HG02610 (cell line): ENCODE results near the gene ITIH3.

Source experiments
- ATAC-seq: cut with Tn5 transposase; IDR thresholded peaks from one replicate; pipeline ENCODE4 v1.9.1; 2021; ENCODE audit warnings: mild to moderate bottlenecking, moderate library complexity; ENCODE audit not compliant: unreplicated experiment

Gene ITIH3

DNA sequence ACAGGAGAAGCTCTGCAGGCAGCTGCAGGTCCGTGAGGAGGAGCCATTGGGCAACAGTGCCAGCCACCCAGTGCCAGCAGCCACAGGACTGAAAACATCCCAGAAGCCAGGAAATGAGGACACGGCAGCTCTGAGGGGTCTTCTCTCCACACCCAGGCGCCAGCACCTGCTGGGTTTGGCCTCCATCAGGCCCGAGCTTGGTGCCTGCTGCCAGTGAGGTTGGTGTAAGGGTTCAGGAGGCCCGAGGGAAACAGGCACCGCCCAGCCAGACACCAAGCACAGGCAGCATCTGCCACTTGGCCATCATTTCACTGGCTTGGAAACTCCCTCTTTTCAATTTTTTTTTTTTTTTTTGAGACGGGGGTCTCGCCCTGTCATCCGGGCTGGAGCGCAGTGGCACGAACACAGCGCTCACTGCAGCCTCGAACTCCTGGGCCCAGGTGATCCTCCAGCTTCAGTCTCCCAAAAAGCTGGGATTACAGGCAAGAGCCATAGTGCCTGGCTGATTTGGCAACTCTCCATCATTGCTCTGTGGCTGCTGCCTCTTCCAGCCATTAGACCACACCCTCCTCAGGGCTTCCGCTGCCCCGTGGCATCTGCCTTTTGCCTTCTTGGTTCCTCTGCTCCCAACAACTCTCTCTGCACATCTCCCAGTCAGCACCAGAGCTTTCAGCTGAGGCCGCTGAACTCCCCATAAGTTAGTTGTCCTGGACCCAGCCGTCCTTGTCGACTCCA lies 1.5 kb upstream of the ITIH3 start:
- no peak for ATAC-seq

DNA sequence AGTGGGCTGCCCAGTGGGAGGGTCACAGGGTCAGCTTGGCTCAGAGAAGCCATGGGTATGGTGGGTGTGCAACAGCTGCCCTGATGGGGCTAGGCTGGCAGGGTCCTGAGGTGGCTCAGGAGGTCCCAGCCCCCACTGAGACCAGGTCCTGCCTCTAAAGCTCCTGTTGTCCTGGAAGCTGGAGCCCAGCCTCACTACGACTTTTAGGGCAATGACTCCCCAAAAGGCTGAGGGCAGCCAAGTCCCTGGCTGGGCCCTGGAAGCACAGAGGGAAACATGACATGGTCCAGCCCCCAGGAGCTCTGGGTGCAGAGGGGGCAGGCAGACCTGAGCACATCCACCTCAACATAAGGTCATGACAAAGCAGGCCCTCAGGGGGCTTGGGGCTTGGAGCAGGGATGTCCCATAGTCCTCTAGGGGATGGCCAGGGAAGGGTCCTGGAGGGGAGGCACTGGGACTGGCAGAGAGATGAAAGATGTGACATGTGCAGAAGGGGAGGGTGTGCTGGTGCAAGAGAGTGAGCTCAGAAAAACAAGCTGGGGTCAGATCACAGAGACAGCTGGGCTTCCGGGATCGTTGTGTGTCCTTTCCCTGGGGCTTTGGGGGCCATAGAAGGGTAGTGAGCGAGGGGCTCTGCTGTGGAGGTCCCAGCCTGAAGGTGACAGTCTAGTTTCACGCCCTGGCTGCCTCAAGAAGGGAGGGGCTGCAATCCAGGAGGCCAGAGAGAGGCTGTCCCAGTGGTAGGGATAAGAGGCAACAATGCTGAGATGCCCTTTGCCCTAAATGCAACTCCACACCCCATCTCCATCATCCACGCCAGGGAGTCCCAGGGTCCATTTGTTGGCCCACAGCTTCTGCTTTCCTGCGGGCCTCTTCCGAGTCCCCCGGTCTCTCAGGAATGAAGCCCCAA lies 639 bp upstream of the ITIH3 start:
- no peak for ATAC-seq

DNA sequence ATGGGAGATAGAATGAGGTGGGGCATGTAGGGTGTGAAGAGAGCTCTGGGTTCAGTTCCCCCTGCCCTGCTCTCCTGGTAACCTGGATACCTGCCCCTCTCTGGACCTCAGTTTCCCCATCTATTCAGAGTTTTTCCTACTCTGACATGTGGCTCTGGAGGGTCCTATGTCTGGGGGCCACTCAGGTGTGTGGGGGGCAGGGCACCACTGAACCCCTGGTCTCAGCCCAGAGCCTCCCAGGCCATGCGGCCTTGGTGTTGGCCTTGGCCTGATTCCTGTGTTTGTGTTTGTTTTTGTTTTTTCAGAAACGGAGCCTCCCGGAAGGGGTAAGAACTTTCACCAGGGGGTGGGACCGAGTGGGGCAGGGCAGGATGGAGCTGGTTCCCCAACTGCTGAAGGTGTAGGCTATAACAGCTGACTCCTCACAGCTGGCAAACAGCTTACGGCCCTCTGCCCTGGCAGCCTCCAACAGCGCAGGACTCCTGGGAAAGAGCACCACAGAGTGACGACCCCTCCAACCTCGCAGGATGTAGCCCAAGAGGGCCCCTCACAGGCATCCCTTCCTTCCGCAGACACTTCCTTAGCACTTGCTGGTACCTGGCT lies 803 bp downstream of the ITIH3 start:
- no peak for ATAC-seq

DNA sequence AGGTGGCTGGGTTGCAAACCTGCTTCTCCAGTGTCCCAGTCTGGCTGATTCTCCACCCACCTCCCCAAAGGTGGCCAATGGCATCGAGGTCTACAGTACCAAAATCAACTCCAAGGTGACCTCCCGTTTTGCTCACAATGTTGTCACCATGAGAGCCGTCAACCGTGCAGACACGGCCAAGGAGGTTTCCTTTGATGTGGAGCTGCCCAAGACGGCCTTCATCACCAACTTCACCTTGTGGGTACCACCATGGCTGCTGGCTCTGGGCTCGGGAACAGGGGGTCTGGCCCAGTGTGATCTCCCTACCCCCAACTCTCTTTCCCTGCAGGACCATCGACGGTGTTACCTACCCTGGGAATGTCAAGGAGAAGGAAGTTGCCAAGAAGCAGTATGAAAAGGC lies 1.8 kb downstream of the ITIH3 start:
- no peak for ATAC-seq

DNA sequence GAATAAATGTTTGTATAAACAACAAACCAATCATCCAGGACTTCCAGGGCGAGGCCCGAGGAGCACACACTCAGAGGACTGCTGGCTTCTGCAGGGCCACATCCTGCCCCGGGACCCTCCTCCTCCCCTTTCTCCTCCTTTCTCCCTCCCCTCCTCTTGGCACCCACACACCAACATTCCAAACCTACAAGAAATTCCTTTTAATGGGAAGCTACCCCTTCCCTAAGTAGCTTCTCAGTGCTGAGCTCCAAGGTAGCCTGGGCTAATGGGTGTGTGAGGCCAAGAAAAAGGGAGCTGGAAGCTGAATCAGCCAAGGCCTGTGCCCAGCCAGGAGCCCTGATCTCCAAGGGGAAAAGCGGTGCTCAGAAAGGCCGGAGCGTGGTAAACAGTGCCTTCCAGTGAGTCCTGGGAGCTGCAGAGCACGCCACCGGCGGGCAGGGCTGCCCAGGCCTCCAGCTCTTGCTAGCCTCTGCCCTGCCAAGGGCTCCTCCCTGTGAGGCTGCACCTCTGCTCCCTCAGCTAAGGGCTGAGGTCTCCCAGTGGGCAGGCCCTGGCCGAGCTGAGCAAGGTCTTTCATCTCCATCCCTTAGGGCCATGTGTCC lies 3.9 kb downstream of the ITIH3 start:
- ATAC-seq = no peak

DNA sequence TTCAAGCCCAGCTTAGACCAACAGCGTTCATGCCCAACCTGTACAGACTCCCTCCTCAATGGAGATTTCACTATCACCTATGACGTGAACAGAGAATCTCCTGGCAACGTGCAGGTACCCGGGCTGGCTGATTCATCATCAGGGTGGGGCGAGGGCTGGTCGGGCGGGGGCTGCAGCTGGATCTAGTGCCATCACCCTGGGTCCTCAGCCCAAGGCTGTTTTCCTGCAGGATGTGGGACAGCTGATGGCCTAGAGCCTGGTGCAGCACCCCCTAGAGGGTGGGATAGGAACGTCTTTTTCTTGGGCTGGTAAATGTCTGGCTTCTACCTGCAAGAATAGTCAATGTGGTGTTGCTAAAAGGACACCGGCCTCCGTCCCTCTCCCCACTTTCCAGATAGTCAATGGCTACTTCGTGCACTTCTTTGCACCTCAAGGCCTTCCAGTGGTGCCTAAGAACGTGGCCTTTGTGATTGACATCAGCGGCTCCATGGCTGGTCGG lies 4.4 kb downstream of the ITIH3 start:
- ATAC-seq = no peak

DNA sequence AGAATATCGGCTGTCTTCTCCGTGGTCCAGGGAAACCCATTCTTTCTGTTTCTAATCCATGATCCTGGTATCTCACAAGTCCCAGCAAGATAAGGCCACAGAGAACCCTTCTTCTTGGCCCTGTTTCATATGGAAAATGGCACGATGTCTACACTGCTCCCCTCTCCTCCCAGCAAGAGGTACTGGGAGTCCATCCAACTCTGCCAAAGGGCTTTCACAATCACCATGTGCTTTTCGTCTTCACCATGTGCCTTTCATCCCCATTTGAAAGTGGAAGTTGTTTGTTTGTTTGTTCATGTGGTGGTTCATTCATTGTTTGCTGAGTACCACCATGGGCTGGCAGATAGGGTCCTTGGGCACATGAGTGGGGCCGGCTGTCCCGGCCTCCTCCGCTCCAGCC lies 5.5 kb downstream of the ITIH3 start:
- ATAC-seq = no peak

DNA sequence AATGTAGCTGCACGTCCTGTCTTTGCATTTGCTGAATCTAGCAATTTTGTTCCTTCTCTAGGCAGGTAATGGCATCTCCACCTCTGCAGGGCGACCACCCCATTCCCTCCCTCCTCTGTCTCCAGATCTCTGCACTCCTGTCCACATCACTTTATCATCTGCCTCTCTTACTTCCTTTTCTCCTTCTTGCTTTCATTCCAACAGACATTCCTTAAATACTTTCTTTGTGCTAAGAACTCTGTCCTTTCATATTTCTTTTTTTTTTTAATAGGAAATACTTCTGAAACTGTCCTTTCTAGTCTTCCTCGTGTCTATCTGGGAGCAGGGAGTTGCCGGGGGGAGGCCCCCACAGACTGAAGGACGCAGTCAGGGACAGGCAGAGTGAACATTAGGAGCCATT lies 7.2 kb downstream of the ITIH3 start:
- no peak for ATAC-seq

DNA sequence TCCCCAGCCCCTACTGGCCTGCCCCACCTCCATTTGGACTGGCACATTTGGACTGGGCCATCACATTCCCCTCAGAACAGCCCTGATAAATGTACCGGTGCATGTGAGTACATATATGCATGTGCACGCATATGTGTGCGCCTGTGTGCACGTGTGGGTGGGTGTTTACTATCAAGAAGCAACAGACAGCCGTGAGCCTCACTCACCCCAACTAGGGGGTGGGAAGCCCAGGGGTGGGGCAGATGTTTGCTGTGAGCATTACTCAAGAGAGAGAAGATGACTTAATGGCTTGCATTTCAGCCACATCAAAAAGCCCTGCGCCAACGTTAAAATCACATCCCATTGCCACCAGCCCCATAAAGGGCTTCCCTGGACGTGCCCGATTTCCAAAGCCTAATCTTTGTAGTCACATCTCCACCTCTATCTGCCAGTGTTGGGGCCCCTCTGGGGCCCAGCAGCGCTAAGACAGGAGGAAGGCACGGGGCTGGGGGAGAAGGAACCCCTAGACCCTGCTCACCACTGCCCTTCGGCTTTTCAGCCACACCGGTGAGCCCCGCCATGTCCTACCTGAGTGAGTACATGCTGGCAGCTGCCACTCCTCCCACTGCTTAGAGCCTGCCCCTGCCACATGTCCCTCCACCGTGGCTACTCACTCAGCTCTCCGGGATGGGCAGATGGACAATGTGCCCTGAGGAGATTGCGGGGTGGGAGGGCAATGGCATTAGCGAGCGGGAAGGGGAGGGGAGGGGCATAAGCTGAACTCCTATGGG lies 10.9 kb downstream of the ITIH3 start:
- no peak for ATAC-seq

DNA sequence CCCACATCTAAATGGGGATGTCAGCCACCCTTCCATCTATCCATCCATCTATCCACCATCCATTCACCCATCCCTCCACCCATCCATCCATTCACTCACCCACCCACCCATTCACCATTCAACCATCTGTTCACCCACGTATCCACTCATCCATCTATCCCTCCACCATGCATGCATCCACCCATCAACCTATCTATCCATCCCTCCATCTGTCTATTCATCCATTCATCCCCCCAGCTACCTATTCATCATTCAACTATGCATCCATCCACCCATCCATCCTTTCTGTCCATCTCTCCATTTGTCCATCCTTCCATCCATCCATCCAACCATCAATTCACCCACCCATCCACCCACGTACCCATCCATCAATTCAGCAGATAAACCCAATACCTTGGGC lies 14.6 kb downstream of the ITIH3 start:
- ATAC-seq = no peak

DNA sequence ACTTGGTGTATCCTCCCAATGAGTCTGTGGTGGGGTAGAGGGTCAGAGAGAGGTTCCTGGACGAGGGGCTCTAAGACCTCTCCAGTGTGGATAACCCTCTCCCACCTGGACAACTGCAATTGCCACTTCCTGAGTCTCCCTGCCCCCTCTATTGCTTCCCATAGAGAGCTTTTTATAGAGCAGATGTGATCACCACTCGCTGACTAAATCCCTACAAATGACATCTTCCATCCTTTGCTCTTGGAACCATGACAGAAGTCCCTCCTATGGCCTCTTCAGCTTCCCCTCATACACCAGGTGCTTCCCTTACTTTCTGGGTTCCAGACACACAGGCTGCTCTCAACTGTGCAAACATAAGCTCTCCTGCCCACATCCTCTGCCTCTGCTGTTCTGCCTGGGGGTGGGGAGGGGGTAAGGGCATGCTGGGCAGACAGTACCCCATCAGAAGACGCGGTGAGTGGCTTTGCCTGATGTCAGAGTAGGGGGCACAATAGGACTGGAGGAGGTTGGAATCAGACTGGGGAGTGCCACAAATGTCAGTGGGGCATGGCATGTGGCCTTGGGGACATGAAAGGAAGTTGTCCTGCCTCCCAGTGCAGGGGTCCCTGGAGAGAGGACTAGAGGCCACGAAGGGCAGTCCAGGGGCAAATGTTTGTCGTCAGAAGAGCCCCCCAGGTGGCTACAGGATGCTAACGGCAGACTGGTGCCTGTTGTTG lies 15.2 kb downstream of the ITIH3 start:
- no peak for ATAC-seq

DNA sequence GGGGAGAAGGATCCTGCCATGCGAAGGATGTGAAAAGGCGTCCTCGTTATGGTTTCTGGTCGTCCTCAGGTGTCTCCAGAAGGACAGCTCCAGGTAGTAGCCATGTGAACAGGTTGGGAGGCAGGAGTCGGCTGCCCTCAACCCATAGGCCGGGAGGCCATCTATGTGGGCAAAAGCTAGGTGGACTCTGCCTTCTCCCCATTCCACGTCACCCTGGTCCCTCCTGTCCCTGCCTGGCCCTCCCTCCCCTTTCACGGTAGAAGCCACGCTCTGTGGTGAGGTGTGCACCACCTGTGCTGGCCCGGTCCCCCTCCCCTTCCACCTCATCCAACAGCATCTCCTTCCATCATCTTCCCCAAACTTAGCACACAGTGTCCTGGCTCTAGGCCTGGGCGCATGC lies 16.3 kb downstream of the ITIH3 start:
- ATAC-seq = no peak

DNA sequence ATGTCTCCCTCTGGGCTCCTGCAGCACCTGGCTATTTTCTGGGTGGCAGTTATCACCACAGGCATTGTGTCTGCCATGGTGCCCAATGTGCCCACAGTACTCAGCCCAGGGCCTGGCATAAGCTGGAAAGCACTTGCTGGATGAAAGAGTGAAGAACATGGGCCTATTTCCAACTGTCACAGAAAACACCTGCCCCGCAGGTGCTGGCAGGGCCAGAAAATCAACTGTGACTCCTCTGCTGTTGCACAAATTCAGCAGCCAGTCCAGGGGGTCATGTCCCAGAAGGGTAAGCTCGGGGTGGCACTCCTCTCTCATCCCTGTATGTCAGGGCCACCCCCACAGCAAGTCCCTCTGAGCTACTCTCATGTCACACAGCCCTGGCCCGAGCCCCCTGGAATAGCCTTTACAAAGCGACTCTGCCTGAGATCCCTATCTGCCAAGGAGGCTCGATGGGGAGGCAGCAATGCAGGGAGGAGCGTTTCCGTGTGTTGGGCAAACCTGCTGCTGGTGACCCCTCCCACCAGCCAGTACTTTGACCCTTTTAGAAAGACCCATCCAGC lies 16.9 kb downstream of the ITIH3 start:
- ATAC-seq = no peak

DNA sequence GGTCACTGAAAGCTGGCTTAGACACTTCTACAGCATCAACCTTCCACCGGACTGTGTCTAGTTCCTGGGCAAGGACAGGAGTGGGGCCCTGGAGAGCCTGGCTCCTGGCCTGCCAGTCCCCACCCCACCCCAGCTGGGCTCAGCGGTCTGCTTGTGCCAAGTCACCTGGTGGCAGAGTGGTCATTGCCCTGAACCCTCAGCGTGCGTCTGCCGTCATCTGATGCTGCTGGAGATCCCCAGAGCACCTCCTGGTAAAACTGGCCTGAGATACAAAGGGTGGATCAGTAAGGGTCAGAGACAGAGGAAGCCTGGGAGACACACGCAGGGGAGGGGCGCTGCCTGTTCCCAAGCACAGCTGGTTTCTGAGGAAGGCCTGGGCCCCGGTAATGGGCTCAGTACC lies 19.2 kb downstream of the ITIH3 start:
- no peak for ATAC-seq

DNA sequence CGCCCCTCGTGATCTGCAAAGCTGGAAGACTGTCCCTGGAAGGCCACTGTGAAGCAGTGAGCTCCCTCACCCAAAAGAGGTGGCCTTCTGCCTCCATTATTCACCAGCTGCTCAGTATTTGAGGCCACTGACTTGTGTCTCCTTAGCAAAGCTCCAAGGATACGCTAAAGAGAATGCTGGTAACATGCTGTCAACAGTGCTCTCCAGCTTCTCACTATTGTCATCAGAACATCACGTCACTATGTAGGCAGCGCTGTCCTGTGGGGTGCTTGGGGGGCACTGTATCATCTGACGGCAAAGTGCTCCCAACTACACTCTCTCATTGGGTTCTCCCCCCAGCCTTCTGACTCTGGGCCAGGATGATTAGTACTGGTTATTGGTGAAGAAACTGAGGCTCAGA lies 21.6 kb downstream of the ITIH3 start:
- ATAC-seq = no peak

DNA sequence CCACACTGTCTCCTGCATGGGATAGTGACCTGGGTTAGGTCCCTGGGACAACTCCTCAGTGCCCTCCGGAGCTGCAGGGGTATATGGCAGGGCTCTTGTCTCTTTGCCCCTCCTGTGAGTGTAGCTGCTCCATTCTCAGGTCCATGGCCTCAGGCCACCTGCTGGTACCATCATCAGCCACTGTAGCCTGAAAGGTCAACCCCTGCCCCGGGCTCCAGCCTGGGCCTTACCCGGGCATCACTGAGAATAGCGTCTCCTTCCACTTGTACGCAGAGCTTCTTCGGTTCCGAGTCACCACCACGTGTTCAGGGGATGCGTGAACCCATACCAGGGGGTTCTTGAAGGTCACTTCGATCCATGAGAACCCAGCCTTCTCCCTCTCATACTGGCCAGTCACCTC lies 22.1 kb downstream of the ITIH3 start:
- ATAC-seq = no peak

DNA sequence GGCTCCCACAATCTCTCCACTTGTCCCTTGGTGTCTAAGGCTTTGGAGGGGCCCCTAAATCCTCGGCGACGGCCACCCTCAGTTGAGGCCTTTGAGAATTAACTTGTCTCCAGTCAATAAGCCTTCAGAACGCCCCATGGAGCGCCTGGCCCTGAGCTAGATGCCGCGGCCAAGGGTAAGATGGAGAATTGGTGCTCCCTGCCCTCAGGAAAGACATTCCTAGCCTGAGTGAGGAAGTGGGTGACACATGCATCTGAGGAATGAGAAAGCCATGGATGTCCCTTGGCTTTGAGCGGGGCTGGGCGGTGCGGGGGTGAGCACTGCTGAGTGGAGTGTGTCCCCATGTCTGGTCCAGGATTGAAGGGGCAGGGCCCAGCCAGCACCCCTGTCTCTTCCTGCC lies 22.6 kb downstream of the ITIH3 start:
- ATAC-seq = no peak

DNA sequence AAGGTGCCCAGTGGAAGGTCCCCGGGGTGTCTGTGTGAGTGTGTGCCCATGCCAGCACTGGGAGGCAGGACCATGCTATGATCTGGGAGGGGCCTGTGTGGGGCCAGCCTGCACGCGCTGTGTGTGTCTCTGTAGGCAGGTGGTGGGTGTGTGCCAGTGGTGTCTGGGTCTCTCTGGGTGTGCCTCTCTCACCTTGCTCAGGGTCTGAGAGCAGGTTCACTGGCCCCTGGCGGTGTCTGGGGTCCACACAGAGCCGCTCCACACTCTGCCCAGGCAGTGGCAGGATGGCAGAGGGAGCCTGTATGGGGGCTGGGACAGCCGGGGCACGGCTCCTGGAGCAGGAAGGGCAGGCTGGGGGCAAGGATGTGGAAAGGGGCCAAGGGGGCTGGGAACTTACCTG lies 23.3 kb downstream of the ITIH3 start:
- no peak for ATAC-seq

DNA sequence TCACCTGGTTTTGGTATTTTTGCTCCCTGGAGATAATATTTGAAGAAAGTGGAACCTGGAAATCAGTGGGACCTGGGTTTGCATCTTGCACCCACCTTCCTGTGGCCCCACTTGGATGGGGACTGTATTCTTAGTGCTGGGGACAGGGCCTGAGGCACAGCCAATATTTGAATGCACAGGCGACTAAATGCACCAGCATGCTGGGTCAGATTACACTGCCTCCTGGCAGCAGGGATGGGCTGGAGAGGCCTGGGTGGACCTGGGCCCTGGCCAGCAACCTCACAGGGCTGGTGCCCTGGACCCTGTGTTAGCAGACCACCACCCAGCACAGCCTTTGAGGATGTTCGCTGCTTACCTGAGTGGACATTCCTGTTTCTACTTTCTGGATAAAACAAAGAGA lies 25.3 kb downstream of the ITIH3 start:
- ATAC-seq = no peak

DNA sequence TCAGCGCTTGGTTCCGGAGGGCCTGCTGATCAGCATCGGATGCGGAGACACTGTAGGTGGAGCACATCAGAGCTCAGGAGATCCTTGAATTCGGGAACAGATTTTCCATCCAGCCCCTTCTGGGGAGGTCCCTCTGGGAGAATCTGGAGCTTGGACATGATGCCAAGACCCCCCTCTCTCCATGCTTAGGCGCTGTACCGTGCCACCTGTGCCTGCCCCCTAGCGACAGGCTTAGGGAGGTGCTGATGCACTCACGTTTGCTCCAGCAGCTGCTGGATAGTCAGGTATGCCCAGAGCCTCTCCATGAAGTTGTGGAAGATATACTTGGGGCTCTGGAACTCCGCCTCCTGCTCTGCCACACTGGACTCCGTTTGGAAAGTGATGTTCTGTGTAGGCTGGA lies 26.1 kb downstream of the ITIH3 start:
- ATAC-seq = no peak
